Omental fat pad (tissue), 4 donors: Measurements from ENCODE around the gene NFIX. TPM values are rescaled to one million over a fixed set of nuclear protein-coding genes. Genes with fewer than 3 reads are reported as not detected.

Experiments used
- ATAC-seq: fragments of 150-250 bp; one replicate; pipeline ENCODE4 v1.9.1; 2016; ENCODE audit warnings: mild to moderate bottlenecking, moderate library complexity; ENCODE audit not compliant: low FRiP score
- DNase-seq: peaks from one replicate; pipeline ENCODE4 v3.0.0-alpha.2; 2019; ENCODE audit warnings: low spot score
- total RNA-seq, 4 donors: library from RNA; depleted of rRNA; stranded (reverse); fragments of >200 nt; gene quantifications; one replicate each; pipeline ENCODE4 v1.1.0, GENCODE V29; 2016
- TF ChIP-seq, protein P1 (sequence below), 3 donors: fragments of 450-650 bp; IDR thresholded peaks; one replicate each; pipeline ENCODE4 v1.5.1; 2016 to 2017; ENCODE audit warnings: antibody characterized with exemption in 3 of 3, mild to moderate bottlenecking in 3 of 3, moderate library complexity in 2 of 3

NFIX gene
- total RNA-seq, 4 donors from 2014 or later = 39.5 to 53.1 (median 43.0) TPM

DNA sequence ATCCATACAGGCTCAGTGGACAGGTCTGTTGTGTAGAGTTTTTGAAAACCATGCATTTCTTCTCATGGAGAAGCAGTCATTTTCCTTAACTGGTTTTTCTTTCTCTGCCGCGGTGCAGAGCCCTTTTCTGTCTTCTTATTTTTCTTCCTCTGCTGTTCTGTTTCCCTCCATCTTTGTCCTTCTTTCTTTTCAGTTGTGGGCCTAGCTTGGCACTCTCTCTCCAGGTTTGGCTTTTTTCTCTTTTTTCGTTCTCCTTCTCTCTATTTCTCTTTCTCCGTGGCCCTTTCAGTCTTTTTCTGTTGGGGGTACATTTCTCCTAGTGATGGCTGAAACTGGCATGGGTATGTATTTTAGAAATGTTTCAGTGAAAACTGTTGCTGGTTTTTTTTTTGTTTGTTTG, 24.1 kb downstream of the NFIX start:
- TF ChIP-seq, protein P1, sequence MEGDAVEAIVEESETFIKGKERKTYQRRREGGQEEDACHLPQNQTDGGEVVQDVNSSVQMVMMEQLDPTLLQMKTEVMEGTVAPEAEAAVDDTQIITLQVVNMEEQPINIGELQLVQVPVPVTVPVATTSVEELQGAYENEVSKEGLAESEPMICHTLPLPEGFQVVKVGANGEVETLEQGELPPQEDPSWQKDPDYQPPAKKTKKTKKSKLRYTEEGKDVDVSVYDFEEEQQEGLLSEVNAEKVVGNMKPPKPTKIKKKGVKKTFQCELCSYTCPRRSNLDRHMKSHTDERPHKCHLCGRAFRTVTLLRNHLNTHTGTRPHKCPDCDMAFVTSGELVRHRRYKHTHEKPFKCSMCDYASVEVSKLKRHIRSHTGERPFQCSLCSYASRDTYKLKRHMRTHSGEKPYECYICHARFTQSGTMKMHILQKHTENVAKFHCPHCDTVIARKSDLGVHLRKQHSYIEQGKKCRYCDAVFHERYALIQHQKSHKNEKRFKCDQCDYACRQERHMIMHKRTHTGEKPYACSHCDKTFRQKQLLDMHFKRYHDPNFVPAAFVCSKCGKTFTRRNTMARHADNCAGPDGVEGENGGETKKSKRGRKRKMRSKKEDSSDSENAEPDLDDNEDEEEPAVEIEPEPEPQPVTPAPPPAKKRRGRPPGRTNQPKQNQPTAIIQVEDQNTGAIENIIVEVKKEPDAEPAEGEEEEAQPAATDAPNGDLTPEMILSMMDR (IDR thresholded peaks at IDR 0.05) = no peak
- ATAC-seq (no peak), DNase-seq (no peak)

DNA sequence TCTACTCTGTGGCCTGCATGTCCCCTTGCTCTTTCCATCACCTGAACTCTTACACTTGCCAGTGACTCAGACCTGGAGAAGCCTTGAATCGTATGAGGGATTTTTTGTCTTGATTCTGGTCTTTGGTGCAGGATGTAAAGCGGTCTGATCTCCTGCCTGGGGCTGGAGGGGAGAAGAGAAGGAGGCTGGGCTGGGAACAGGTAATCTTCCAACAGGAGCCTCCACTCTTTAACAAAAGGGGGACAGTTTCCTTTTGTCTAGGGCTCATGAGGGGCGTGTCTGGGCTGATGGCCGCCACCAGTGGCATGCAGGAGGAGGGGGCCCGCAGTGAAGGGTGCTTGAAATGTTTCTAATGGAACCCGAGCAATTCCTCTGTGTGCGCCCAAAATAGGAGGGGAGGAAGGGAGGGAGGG, 24.7 kb downstream of the NFIX start:
- no peak for ATAC-seq
- DNase-seq = no peak
- TF ChIP-seq, protein P1 (IDR thresholded peaks at IDR 0.05) = no peak

DNA sequence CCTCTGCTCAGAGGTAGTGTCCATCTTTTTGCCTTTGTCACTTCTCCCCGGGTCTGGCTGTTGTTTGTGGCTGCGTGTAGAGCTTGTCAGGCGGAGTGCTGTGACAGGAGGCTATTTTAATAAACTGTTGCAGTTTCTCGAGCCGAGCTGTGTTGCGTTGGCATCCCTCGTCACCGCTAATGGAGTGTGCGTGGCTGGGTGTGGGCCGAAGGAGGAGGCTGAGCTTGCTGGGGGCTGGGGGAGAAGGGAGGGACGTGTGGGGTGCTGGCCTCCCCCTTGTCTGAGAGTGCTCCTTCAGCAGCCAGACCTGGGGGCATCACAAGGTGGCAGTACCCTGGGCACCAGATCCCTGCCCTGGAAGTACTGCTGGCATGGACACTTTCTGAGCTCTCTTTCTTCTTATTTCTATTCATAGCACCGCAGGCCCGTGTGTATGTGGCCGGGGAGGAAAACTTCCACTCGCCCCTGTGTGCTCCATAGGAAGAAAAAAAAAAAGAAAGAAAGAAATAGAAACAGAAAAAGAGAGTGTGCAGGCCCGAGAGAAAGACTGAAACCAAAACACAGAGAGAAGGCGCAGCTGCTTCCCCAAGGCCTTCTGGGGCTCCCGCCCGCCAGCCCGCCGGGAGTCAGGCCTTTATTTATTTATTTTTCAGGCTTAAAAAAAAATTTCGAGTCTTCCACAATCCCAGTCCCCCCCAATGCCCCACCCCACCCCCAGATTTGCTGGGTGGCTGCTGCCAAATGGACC, 27.0 kb downstream of the NFIX start:
- DNase-seq (no peak), ATAC-seq (no peak)
- TF ChIP-seq, protein P1 (IDR thresholded peaks at IDR 0.05) = no peak

DNA sequence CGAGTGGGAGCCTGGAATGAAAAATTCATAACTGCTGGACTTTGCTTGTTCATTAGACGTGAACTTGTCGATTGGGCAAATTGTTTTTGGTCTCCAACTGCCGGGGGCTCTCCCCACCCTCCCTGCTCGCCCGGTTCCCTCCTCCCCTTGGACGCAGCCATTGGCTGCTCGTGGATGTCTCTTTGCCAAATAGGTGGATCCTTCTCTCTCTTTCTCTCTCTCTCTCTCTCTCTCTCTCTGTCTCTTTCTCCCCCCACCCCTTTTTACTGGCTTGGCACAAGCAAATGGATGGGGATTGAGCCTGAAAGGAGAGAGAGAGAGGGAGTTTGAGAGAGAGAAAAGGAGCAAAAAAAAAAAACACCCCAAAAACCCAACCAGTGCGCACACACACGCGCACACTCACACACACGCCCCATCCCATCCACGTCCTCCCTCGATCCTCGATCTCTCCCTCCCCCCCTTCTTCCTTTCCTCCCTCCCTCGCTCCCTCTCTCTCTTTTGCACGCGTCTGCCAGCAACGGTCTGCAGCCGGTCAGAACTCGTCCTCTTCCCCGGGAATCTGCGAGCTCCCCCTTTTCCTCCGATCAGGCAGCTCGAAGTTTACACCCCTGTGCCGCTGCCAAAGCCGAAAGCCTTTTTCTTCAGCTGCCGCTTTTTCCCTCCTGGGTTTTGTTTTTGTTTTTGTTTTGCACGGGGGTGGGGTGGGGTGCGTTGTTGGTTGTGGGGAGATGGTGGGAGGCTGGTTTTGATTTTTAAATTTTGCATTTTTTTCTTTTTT, 27.8 kb downstream of the NFIX start:
- TF ChIP-seq, protein P1 (IDR thresholded peaks at IDR 0.05) = no peak
- no peak for DNase-seq
- peak; percentile 69 for ATAC-seq

DNA sequence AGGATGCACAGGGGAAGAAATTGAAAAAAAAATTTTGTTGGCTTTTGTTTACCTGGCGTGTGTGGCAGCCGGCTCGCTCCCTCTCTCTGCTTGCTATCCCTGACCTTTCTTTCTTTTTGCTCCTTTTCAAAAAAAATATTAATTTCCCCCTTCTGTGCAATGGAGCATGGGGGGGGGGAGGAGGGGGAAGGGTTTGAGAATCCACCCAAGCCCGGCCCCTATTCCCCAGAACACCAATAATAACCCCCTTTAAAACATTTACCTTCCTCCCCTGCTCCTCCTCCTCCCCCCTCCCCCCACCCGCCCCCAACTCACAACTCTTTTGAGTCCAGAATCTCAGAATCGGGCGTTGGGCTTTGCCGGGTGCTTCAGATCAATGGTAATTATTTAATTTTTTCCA, 28.4 kb downstream of the NFIX start:
- TF ChIP-seq, protein P1 (IDR thresholded peaks at IDR 0.05) = no peak
- no peak for ATAC-seq
- DNase-seq = no peak

DNA sequence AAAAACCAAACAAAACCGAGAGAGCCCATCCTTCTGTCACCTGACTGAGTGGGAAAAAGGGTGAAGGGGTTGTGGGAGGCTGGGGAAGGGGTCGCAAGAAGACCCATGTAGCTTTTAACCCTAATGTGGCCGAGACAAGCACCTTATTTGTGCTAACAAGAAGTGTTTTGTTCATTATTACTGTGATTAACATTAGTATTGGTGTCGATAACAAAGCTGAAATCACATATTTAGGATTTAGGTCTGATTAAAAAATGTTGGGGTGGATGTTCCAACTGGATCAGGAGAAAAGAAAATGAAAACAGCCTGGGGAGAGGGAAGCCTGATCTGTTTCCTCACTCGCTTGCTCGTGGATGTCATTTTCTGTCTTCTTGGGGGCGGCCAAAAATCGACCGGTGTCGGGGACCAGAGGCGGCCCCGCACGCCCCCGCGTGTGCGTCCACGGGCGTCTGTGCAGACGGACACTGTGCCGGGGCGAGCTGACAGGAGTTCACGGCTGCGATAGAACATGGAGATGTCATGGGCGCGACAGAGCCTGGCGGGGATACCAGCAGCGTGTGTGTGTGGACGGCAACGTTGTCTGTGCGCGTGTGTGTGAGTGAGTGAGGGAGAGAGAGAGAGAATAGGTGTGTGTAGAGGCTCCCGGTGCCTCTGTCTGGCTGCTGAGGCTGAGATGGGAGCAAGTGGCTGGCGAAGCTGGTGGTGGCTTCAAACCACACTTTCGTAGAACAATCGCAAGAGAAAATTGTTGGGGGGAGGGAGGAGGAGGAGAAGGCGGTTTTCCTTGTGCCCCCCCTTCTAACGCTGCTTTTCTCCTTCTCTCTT, 29.1 kb downstream of the NFIX start:
- TF ChIP-seq, protein P1 (IDR thresholded peaks at IDR 0.05) = no peak
- DNase-seq (no peak), ATAC-seq (no peak)
